GM13976 (cell line): ENCODE data around the gene CEMIP.

Experiments
- DNase-seq: peaks from one replicate; pipeline ENCODE4 v3.0.0; 2012; ENCODE audit warnings: low spot score
- in situ Hi-C: fragments of 300-500 bp; cut with MboI; formaldehyde crosslinking; loops from one replicate; pipeline ENCODE4 v1.12.0; 2022; ENCODE audit warnings: low sequenced_read_pairs, mixed read lengths, inconsistent platforms; ENCODE audit not compliant: unreplicated experiment
- TF ChIP-seq, protein P1 (sequence below): IDR thresholded peaks from 2 replicates; pipeline ENCODE4 v1.5.1; 2012; ENCODE audit warnings: borderline replicate concordance, mild to moderate bottlenecking; ENCODE audit not compliant: insufficient read depth; ENCODE audit errors: extremely low read depth, missing control alignments, control extremely low read depth

CEMIP gene

DNA sequence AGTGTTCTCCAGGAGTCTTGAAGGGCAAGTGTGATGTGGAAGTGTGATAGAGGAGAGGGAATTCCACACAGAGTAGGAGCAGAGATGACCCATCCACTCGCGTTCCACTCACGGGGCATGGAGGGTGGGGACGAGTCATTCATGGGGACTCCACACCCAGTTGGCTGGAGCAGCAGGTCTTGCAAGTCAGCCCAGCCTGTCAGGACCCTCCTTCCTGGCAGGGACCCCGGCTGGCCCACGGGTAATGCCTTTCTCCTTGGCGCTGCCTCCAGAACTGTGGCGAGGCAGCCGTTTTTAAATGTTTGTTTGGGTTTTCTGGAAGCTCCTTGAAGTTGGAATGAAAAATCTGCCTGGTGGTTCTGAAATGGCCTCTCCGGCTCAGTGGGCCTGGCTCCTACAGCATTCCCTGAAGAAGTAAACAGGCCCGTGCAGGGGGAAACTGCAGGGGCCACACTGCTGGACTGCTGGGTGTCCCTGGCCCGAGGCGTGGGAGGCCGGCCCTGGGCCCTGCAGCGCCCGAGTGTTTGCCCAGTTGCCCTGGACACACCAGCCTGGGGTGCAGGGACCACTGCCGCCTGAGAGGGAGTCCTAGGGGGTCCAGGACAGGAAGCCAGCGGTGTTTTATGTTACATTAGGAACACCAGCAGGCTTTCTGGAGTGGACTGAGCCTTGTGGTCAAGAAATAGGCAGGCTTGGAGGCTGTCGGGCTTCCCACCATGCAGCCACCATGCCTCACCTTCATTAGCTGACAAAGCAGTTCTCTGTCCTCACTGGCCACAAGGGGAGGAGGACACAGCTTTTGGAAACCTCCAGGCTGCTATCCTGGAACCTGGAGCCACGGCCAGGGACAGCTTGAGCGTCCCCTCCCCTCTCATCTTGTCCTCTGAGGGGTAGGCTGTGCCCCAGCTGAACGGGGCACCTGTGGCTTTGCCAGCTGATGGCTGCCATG lies 61.3 kb downstream of the CEMIP start:
- TF ChIP-seq, protein P1, sequence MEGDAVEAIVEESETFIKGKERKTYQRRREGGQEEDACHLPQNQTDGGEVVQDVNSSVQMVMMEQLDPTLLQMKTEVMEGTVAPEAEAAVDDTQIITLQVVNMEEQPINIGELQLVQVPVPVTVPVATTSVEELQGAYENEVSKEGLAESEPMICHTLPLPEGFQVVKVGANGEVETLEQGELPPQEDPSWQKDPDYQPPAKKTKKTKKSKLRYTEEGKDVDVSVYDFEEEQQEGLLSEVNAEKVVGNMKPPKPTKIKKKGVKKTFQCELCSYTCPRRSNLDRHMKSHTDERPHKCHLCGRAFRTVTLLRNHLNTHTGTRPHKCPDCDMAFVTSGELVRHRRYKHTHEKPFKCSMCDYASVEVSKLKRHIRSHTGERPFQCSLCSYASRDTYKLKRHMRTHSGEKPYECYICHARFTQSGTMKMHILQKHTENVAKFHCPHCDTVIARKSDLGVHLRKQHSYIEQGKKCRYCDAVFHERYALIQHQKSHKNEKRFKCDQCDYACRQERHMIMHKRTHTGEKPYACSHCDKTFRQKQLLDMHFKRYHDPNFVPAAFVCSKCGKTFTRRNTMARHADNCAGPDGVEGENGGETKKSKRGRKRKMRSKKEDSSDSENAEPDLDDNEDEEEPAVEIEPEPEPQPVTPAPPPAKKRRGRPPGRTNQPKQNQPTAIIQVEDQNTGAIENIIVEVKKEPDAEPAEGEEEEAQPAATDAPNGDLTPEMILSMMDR = no peak
- in situ Hi-C loops = no loop called here

DNA sequence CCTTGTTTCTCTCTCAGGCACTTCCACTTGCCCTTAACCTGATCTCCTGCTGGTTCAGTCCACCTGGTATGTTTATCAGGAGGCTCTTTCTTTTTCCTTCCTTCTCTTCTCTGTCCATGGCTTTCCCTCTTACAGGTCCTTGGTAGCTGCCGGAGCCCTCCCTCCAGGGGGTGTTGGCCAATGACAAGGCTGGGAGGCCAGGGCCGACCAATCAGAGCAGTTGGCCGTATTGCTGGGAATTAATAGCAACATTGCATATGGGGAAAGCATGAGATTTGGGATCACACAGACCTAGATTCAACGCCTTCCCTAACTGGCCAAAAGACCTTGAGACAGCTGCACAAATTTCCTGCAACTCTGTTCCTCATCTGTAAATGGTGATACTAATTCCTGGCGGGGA lies 62.4 kb downstream of the CEMIP start:
- no peak for DNase-seq
- in situ Hi-C loops = no loop called here
- TF ChIP-seq, protein P1 = no peak

More for the DNA sequence above, 61.3 kb downstream of the CEMIP start:
- DNase-seq = no peak

DNA sequence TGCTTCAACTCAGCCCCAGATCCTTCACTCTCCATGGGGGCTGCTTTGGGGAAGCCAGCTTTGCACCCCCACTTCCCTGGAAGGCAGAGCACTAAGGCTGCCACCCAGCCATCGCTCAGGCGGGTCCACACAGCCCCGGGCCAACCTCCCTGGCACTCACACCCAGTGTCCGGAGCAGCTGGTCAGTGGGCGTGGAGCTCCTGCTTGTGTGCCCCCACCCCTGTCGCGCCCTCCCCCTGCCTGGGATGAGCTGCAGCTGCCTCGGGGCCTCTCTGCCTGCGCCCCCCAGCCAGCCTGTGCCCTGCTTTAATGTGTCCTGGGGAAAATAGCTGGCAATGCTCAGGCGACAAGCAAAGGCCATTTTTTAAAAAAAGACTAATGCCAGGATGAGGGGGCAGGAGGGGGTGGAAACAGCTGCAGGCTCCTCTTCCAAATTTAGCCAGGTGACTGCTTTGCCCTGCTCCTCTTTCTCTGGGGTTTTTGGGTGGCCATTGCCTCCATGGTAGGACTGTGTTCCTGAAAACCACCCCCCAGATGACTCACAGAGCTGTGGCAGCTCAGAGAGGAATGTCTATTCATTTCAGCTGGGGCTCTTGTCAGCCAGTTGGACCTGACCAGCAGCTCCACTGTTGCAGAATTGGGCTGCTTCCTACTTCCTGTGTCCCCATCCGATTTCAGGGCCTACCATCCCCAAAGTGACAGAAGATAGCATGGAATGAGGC lies 65.0 kb downstream of the CEMIP start:
- no peak for DNase-seq
- in situ Hi-C loops = no loop called here
- TF ChIP-seq, protein P1 = no peak

DNA sequence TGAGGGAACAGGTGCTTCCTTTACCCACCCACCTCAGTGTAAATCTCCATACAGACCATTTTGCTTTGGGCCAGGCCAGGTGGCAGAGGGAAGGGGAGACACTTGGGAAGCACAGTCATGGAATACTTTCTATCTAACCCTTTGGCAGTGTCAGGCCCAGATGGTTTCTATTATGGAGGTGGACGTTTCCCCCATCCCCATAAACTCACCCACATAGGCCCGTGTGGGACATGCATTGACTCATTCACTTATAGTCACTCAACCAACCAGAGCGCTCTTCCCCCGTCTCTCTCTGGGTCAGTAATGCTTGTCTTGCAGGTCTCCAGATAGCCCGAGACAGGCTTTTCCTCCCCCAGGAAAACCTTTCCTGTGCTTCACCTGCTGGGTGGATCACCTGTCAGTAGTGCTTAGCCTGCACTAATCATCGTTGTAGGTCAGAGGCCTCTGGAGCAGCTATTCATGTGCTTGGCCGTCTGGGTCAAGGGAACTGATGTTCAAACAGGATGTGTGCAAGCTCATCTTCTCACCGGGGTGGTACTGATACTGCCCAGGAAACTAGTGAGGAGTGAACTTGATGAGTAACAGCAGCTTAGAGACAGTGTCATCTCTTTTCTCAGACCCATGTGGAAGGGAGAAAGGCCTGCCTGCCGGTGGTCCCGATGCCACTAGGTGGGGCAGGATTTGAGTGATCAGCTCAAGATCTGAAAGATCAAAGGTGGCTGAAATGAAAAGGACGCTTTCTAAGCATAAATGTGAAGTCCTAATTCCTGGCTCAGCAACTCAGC lies 67.1 kb downstream of the CEMIP start:
- DNase-seq = no peak
- in situ Hi-C loops = no loop called here
- TF ChIP-seq, protein P1 = no peak

DNA sequence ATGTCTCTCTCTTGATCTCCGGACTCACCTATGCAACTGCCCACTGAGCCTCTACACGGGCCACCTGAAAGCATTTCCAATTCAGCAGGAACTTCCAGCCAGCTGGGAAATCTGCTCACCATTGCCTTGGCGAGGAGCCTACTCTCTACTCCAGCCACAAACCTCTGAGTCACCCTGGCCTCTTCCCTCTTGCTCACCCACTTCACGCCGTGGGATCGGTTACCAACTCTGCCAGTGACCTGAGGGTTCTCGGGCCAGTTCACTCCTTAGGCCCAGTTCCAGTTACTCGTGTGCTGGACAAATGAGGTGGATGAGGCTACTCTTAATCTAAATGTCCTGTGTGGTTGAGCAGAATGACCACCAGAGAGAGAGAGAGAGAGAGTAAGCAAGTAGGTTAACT lies 70.1 kb downstream of the CEMIP start:
- DNase-seq = no peak
- in situ Hi-C loops = no loop called here
- TF ChIP-seq, protein P1 = no peak

DNA sequence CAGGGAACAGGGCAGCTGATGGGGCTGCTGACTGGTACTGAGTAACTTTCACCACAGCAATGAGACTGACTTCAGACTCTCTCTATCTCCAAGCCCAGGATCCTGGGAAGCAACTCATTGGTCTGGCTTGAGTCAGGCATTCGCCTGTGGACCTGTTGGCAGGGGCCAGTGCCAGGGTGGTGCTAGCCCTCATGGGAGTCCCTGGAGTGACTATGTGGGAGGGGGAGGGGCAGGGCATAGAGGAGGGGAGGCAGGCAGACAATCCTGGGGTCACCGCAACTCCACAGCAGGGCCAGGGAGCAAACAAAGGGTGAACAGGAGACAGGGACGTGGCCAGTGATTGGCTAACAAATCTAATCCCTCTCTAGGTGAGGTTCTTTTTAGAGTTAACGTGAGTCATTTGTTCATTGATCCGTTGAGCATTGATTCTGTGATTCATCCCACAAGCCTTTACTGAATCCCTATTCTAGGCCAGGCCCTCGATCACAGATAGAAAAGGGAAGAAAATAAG lies 71.8 kb downstream of the CEMIP start:
- TF ChIP-seq, protein P1 = no peak
- DNase-seq = no peak
- in situ Hi-C loops = no loop called here
